OCI-LY3 (cell line): ENCODE results near the gene FZD4.

Source experiments
- H2AFZ ChIP-seq: fragments of 200-600, 300-600 bp; shearing (Covaris generic); 2 replicates; pipeline ENCODE4 v1.6.0; 2014; ENCODE audit warnings: antibody characterized with exemption, low read depth, low read length
- H3K27ac ChIP-seq: fragments of 200-600, 300-600 bp; sonication (generic); 2 replicates; pipeline ENCODE4 v1.5.1; 2014; ENCODE audit warnings: mild to moderate bottlenecking, low read length, moderate library complexity, mixed read lengths
- H3K27me3 ChIP-seq: fragments of 200-600, 300-600 bp; sonication (generic); 2 replicates; pipeline ENCODE4 v1.6.1; 2014; ENCODE audit warnings: low read depth, low read length, mixed read lengths
- H3K36me3 ChIP-seq: fragments of 200-600, 300-600 bp; sonication (generic); replicated peaks from 2 replicates; pipeline ENCODE3; 2014; ENCODE audit warnings: low read depth, low read length, mixed read lengths
- H3K4me1 ChIP-seq: fragments of 300-600, 200-600 bp; sonication (generic); 2 replicates; pipeline ENCODE4 v1.6.1; 2014; ENCODE audit warnings: low read length, mixed read lengths
- H3K4me2 ChIP-seq: fragments of 200-600, 300-600 bp; sonication (generic); 2 replicates; pipeline ENCODE4 v1.6.1; 2014; ENCODE audit warnings: low read length, mixed read lengths
- H3K4me3 ChIP-seq: fragments of 300-600, 200-600 bp; sonication (generic); 2 replicates; pipeline ENCODE4 v1.5.1; 2014; ENCODE audit warnings: antibody characterized with exemption, mild to moderate bottlenecking, low read length, moderate library complexity
- H3K79me2 ChIP-seq: fragments of 300-600, 200-600 bp; shearing (Covaris generic); 2 replicates; pipeline ENCODE4 v1.6.1; 2014; ENCODE audit warnings: mild to moderate bottlenecking, low read length, mixed read lengths
- H3K9ac ChIP-seq: fragments of 300-600, 200-600 bp; shearing (Covaris generic); 2 replicates; pipeline ENCODE4 v1.6.0; 2014; ENCODE audit warnings: mild to moderate bottlenecking, low read length, moderate library complexity
- H3K9me3 ChIP-seq: fragments of 200-600, 300-600 bp; shearing (Covaris generic); 2 replicates; pipeline ENCODE4 v1.6.1; 2014; ENCODE audit warnings: low read length, mixed read lengths; ENCODE audit not compliant: insufficient read depth
- H4K20me1 ChIP-seq: fragments of 200-600, 300-600 bp; sonication (generic); 2 replicates; pipeline ENCODE4 v1.6.1; 2016; ENCODE audit warnings: low read length, mixed read lengths; ENCODE audit not compliant: insufficient read depth
- EZH2phosphoT487 ChIP-seq: fragments of 200-600 bp; shearing (Covaris generic); IDR thresholded peaks from 2 replicates; pipeline ENCODE4 v1.6.1; 2018; ENCODE audit warnings: antibody characterized with exemption, mixed run types, low read depth
- TF ChIP-seq, protein P1 (sequence below): fragments of 200-600, 300-600 bp; sonication (generic); IDR thresholded peaks from 2 replicates; pipeline ENCODE4 v1.5.1; 2014; ENCODE audit warnings: antibody characterized with exemption, low read length, low read depth

The FZD4 gene

DNA sequence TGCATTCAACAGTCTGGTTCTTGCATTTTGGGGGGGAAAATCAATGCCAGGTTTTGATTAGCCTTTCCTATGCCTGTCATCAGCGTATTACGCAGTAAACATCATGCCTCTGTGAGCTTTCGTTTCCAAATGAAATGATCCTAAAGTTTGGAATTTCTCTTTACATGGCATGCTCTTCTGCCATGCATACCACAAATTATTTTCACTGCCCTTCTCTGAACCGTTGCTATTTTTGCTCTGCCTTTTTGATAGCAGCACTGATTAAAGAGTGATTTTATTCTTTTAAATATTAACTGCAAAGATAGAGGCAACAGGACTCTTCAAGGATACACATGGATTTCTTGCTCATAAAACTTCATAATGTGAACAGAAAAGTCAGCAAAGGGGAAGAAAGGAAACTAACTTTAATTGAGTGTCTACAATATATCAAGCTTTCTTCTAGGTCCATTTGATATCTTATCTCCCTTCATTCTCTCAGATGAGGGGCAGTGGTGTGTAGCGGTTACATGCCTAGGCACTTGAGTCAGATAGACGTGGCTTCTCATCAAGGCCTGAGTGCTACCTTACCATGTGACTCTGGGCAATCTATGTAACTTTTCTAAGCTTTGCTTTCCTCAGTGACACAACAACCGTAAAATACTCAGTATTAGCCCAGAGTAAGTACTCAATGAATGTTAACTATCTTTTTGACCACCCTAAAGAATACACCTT, 25.0 kb upstream of the FZD4 start:
- Histone ChIP-seq H4K20me1 (no peaks in the 10 kb centered on the region), H3K27ac (no peak overlapping the region)

DNA sequence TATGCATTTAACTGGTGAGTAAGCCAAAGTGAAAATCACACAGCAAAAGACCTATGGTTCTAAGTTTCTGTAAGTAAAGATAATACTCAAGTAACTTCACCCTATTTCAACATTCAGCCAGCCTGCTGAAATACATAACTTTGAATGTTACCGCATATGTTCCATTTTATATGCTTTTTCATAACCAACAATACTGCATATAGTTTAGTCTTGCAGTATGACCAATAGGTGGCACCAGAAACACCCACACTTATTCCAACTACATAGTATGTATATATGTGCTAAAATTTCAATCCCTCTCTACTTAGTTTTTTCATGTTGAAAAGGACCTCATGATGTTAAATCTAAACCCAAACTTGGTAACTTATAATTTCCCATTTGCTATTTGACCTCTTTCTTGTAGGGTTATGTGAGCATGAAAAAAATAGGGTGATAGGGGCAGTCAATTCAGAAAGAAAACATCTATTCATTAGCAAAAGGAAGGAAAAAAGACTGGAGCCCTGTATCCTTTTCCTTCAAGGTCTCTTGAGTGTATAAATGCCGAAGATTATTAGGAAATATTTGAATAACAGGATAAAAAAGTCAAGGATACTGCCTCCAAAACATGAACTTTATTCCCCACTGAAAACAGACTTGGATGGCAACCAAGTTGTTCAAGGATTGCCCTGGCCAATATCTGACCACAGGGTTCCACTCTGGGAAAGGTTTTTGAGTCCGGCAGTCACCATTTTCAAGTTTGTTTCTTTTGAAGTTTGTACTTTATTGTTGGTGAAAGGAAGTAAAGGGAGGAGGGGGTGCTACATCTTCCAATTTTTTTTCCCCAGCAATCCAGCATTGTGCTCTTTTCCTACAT, 23.8 kb upstream of the FZD4 start:
- H4K20me1 ChIP-seq: no peaks in the 10 kb centered on the region
- no peaks in the 10 kb centered on the region for H3K9me3 ChIP-seq
- peak overlapping the region; percentile 9; the same call in 1 of the 2 replicates for H2AFZ ChIP-seq
- H3K4me1 ChIP-seq: no peaks in the 10 kb centered on the region; the same call in 1 of the 2 replicates
- no peak overlapping the region for H3K4me3 ChIP-seq
- no peaks in the 10 kb centered on the region for H3K27me3 ChIP-seq
- no peaks in the 10 kb centered on the region for H3K79me2 ChIP-seq
- no peak overlapping the region for H3K27ac ChIP-seq
- no peak for TF ChIP-seq EZH2phosphoT487
- TF ChIP-seq, protein P1, sequence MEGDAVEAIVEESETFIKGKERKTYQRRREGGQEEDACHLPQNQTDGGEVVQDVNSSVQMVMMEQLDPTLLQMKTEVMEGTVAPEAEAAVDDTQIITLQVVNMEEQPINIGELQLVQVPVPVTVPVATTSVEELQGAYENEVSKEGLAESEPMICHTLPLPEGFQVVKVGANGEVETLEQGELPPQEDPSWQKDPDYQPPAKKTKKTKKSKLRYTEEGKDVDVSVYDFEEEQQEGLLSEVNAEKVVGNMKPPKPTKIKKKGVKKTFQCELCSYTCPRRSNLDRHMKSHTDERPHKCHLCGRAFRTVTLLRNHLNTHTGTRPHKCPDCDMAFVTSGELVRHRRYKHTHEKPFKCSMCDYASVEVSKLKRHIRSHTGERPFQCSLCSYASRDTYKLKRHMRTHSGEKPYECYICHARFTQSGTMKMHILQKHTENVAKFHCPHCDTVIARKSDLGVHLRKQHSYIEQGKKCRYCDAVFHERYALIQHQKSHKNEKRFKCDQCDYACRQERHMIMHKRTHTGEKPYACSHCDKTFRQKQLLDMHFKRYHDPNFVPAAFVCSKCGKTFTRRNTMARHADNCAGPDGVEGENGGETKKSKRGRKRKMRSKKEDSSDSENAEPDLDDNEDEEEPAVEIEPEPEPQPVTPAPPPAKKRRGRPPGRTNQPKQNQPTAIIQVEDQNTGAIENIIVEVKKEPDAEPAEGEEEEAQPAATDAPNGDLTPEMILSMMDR: peak; percentile 93
- H3K9ac ChIP-seq: no peak overlapping the region
- H3K36me3 ChIP-seq: no peaks in the 10 kb centered on the region
- 0 out of 2 replicates have a peak overlapping the region, but pooled peaks have one; percentile 6 for H3K4me2 ChIP-seq

More for the DNA sequence above, 25.0 kb upstream of the FZD4 start:
- Histone ChIP-seq H3K9me3 (no peaks in the 10 kb centered on the region), H3K36me3 (no peaks in the 10 kb centered on the region), H3K27me3 (no peaks in the 10 kb centered on the region), H3K4me3 (no peak overlapping the region), H3K4me1 (no peaks in the 10 kb centered on the region; the same call in 1 of the 2 replicates), H3K4me2 (no peak overlapping the region), H3K9ac (no peak overlapping the region), H2AFZ (no peak overlapping the region), H3K79me2 (no peaks in the 10 kb centered on the region)
- TF ChIP-seq, protein P1: no peak
- TF ChIP-seq EZH2phosphoT487: no peak

DNA sequence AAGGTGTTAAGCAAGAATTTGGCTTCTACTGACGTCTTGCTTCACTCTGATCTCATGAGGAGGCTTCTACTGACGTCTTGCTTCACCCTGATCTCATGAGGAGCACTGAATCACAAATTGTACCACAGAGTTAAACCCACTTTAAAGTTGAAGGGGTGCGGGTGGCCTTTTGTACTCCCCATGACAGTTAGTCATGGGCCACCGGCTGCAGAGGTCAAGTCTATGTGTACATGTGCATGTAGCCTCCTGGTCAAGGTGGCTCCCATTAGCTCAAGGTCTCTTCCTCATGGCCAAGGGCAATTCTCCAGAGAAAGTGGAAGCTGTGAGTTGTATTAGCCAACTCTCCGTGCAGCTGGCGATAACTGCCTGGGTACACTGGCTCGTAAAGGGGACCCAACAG, 23.1 kb upstream of the FZD4 start:
- H2AFZ ChIP-seq: peak overlapping the region; percentile 9; the same call in 1 of the 2 replicates
- TF ChIP-seq, protein P1: no peak
- no peak for TF ChIP-seq EZH2phosphoT487
- no peak overlapping the region for H3K27ac ChIP-seq
- peaks cover 3% of the 10 kb centered on the region for H3K36me3 ChIP-seq
- H3K4me2 ChIP-seq: no peak overlapping the region
- no peak overlapping the region for H3K4me3 ChIP-seq
- H3K79me2 ChIP-seq: no peaks in the 10 kb centered on the region
- H4K20me1 ChIP-seq: no peaks in the 10 kb centered on the region
- no peaks in the 10 kb centered on the region for H3K27me3 ChIP-seq
- H3K9ac ChIP-seq: no peak overlapping the region
- no peaks in the 10 kb centered on the region; the same call in 1 of the 2 replicates for H3K4me1 ChIP-seq
- H3K9me3 ChIP-seq: peaks cover 7% of the 10 kb centered on the region
